GM23338 (cell line): Measurements from ENCODE around the gene PANK4. TPM values are rescaled to one million over a fixed set of nuclear protein-coding genes. Genes with fewer than 3 reads are reported as not detected.

ENCODE experiments used
- ATAC-seq: fragments of 200-7000 bp; cut with Tn5 transposase; 3 replicates; pipeline ENCODE4 v1.9.1; 2020
- DNase-seq: peaks from one replicate; pipeline ENCODE4 v3.0.0-alpha.2; 2015; ENCODE audit warnings: low spot score
- H2AFZ ChIP-seq: fragments of 200-600 bp; sonication (generic); 2 replicates; pipeline ENCODE4 v1.8.0; 2016; ENCODE audit warnings: antibody characterized with exemption, mild to moderate bottlenecking, moderate library complexity
- H3F3A ChIP-seq: fragments of 200-600 bp; sonication (generic); replicated peaks from 2 replicates; pipeline ENCODE4 v1.8.0; 2017; ENCODE audit warnings: antibody characterized with exemption, mixed run types, low read depth
- H3K27ac ChIP-seq: fragments of 200-600 bp; sonication (generic); 2 replicates; pipeline ENCODE4 v1.6.1; 2016; ENCODE audit warnings: low read depth
- H3K27me3 ChIP-seq: fragments of 200-600 bp; sonication (generic); 2 replicates; pipeline ENCODE4 v1.8.0; 2016; ENCODE audit warnings: mild to moderate bottlenecking, mixed run types, moderate library complexity; ENCODE audit not compliant: insufficient read depth
- H3K36me3 ChIP-seq: fragments of 200-600 bp; sonication (generic); 2 replicates; pipeline ENCODE4 v1.8.0; 2016; ENCODE audit warnings: mild to moderate bottlenecking; ENCODE audit not compliant: insufficient read depth
- H3K4me1 ChIP-seq: fragments of 200-600 bp; sonication (generic); 2 replicates; pipeline ENCODE4 v1.8.0; 2016; ENCODE audit warnings: mild to moderate bottlenecking, moderate library complexity; ENCODE audit not compliant: insufficient read depth
- H3K4me2 ChIP-seq: fragments of 200-600 bp; sonication (generic); 2 replicates; pipeline ENCODE4 v1.7.1; 2017; ENCODE audit warnings: mixed run types
- H3K4me3 ChIP-seq: fragments of 200-600 bp; sonication (generic); 2 replicates; pipeline ENCODE4 v1.6.1; 2016; ENCODE audit warnings: mixed run types
- H3K79me2 ChIP-seq: fragments of 200-600 bp; sonication (generic); replicated peaks from 2 replicates; pipeline ENCODE4 v1.8.0; 2017; ENCODE audit warnings: mild to moderate bottlenecking; ENCODE audit not compliant: insufficient read depth
- H3K9me2 ChIP-seq: fragments of 200-600 bp; sonication (generic); 2 replicates; pipeline ENCODE4 v1.8.0; 2017; ENCODE audit not compliant: insufficient read depth
- H4K20me1 ChIP-seq: fragments of 200-600 bp; sonication (generic); replicated peaks from 2 replicates; pipeline ENCODE4 v1.8.0; 2017; ENCODE audit warnings: mild to moderate bottlenecking; ENCODE audit not compliant: insufficient read depth
- H3K27ac Mint-ChIP-seq: 2 replicates; pipeline ENCODE4 v1.8.0; 2020; ENCODE audit warnings: inconsistent platforms, mild to moderate bottlenecking, moderate library complexity, mixed read lengths
- H3K27me3 Mint-ChIP-seq: 3 replicates; pipeline ENCODE4 v1.8.0; 2022; ENCODE audit warnings: low read depth, mild to moderate bottlenecking, moderate library complexity, mixed read lengths, inconsistent platforms; ENCODE audit not compliant: insufficient read depth, poor library complexity
- H3K36me3 Mint-ChIP-seq: 3 replicates; pipeline ENCODE4 v1.8.0; 2021; ENCODE audit warnings: low read depth, mild to moderate bottlenecking, inconsistent platforms, moderate library complexity, mixed read lengths
- H3K4me1 Mint-ChIP-seq: 3 replicates; pipeline ENCODE4 v1.8.0; 2020; ENCODE audit warnings: mild to moderate bottlenecking, inconsistent platforms, mixed read lengths
- H3K4me3 Mint-ChIP-seq: 3 replicates; pipeline ENCODE4 v1.8.0; 2021; ENCODE audit warnings: moderate library complexity, mild to moderate bottlenecking, inconsistent platforms, mixed read lengths
- H3K9me3 Mint-ChIP-seq: 3 replicates; pipeline ENCODE4 v1.8.0; 2020; ENCODE audit warnings: moderate library complexity, mild to moderate bottlenecking, inconsistent platforms, mixed read lengths
- CTCF ChIP-seq, 2 experiments: fragments of 200-600 bp in 1 of 2; sonication (generic) in 1 of 2; conservative IDR thresholded peaks; 2 replicates each; pipeline versions ENCODE4 v1.5.1 to v1.6.1; 2016 to 2017; ENCODE audit warnings: antibody characterized with exemption in 2 of 2, low read depth in 2 of 2, mild to moderate bottlenecking in 2 of 2, moderate library complexity in 1 of 2
- ETS1 ChIP-seq: IDR thresholded peaks from 2 replicates; pipeline ENCODE4 v1.6.1; 2016; ENCODE audit warnings: antibody characterized with exemption
- EZH2 ChIP-seq: fragments of 200-600 bp; sonication (generic); IDR thresholded peaks from one replicate; pipeline ENCODE4 v1.8.0; 2017; ENCODE audit warnings: antibody characterized with exemption, mild to moderate bottlenecking, low read depth; ENCODE audit not compliant: unreplicated experiment
- EZH2phosphoT487 ChIP-seq: fragments of 200-600 bp; sonication (generic); IDR thresholded peaks from one replicate; pipeline ENCODE4 v1.8.1; 2018; ENCODE audit warnings: antibody characterized with exemption; ENCODE audit not compliant: unreplicated experiment
- JUNB ChIP-seq: IDR thresholded peaks from one replicate; pipeline ENCODE4 v1.6.1; 2016; ENCODE audit warnings: antibody characterized with exemption; ENCODE audit not compliant: unreplicated experiment
- NANOG ChIP-seq: IDR thresholded peaks from 2 replicates; pipeline ENCODE4 v1.6.1; 2016; ENCODE audit warnings: antibody characterized with exemption, borderline replicate concordance
- POLR2AphosphoS5 ChIP-seq: IDR thresholded peaks from 2 replicates; pipeline ENCODE4 v1.6.1; 2016; ENCODE audit warnings: antibody characterized with exemption, low read depth
- REST ChIP-seq: IDR thresholded peaks from one replicate; pipeline ENCODE4 v1.6.1; 2018; ENCODE audit warnings: antibody characterized with exemption; ENCODE audit not compliant: unreplicated experiment
- STAT1 ChIP-seq: IDR thresholded peaks from one replicate; pipeline ENCODE4 v1.6.1; 2016; ENCODE audit warnings: antibody characterized with exemption; ENCODE audit not compliant: unreplicated experiment
- ZNF114 ChIP-seq: fragments of 250-450 bp; sonication (Bioruptor Pico); IDR thresholded peaks from 2 replicates; pipeline ENCODE4 v1.5.0; 2020; ENCODE audit warnings: mild to moderate bottlenecking, moderate library complexity
- ZNF331 ChIP-seq: fragments of 250-450 bp; sonication (Bioruptor Pico); IDR thresholded peaks from 2 replicates; pipeline ENCODE4 v1.5.0; 2020; ENCODE audit warnings: low read depth, mild to moderate bottlenecking, moderate library complexity
- polyA plus RNA-seq: library from polyadenylated mRNA; unstranded; fragments of >200 nt; fragmentation: Nextera tagmentation; extraction: Ambion mirVana; gene quantifications from 2 replicates; pipeline ENCODE4 v1.2.1, GENCODE V29; 2016
- total RNA-seq: library from RNA; depleted of rRNA; stranded (reverse); fragments of >200 nt; shearing (Covaris generic); gene quantifications from 2 replicates; pipeline ENCODE4 v1.2.3, GENCODE V29; 2014

The PANK4 gene
- total and polyA plus RNA-seq, 2 experiments from 2014 or later = 25.8 to 43.7 TPM

- no peak overlapping the region for H3K4me3 ChIP-seq
- H3K4me3 Mint-ChIP-seq = no peak overlapping the region
- peaks cover 15% of the 10 kb centered on the region for H3K4me1 Mint-ChIP-seq
- no peak overlapping the region for H3K27ac ChIP-seq
- no peaks in the 10 kb centered on the region for H3K9me2 ChIP-seq
- H3K36me3 Mint-ChIP-seq = peaks cover 32% of the 10 kb centered on the region
- peaks cover 7% of the 10 kb centered on the region; the same call in 1 of the 2 replicates for H3K4me1 ChIP-seq
- no peak overlapping the region for H3K27ac Mint-ChIP-seq
- H3K27me3 ChIP-seq = no peaks in the 10 kb centered on the region
- H2AFZ ChIP-seq = no peak overlapping the region
- DNase-seq (no peak), ATAC-seq (no peak)
- no peaks in the 10 kb centered on the region for H3F3A ChIP-seq
- H3K4me2 ChIP-seq = no peak overlapping the region
- peaks cover 26% of the 10 kb centered on the region for H4K20me1 ChIP-seq
- peaks cover 5% of the 10 kb centered on the region; the same call in 1 of the 2 replicates for H3K36me3 ChIP-seq
- TF ChIP-seq POLR2AphosphoS5 (no peak), ETS1 (no peak), EZH2 (no peak), EZH2phosphoT487 (no peak), CTCF (conservative IDR thresholded peaks at IDR 0.05; ENCODE audit: low read depth in 2 of 2) (no peak), REST (no peak), ZNF331 (CRISPR knock-in tag) (no peak), ZNF114 (CRISPR knock-in tag) (no peak), STAT1 (no peak), JUNB (no peak), NANOG (no peak)
- no peaks in the 10 kb centered on the region for H3K9me3 Mint-ChIP-seq
- peaks cover 1% of the 10 kb centered on the region for H3K27me3 Mint-ChIP-seq
- peaks cover 33% of the 10 kb centered on the region for H3K79me2 ChIP-seq
Measured at GRCh38 chr1:2519729-2520128, 6.7 kb downstream of the PANK4 start.
